HG02798 (cell line): ENCODE data around the gene OSBPL7.
"Not testable (repeated sequence)": the region's sequence is repeated elsewhere in the genome, so short reads cannot be mapped to it uniquely, and the experiment has no call there.

Experiments used
- ATAC-seq: cut with Tn5 transposase; IDR thresholded peaks from one replicate; pipeline ENCODE4 v1.9.1; 2021; ENCODE audit warnings: mild to moderate bottlenecking; ENCODE audit not compliant: unreplicated experiment, poor library complexity

Gene OSBPL7

DNA sequence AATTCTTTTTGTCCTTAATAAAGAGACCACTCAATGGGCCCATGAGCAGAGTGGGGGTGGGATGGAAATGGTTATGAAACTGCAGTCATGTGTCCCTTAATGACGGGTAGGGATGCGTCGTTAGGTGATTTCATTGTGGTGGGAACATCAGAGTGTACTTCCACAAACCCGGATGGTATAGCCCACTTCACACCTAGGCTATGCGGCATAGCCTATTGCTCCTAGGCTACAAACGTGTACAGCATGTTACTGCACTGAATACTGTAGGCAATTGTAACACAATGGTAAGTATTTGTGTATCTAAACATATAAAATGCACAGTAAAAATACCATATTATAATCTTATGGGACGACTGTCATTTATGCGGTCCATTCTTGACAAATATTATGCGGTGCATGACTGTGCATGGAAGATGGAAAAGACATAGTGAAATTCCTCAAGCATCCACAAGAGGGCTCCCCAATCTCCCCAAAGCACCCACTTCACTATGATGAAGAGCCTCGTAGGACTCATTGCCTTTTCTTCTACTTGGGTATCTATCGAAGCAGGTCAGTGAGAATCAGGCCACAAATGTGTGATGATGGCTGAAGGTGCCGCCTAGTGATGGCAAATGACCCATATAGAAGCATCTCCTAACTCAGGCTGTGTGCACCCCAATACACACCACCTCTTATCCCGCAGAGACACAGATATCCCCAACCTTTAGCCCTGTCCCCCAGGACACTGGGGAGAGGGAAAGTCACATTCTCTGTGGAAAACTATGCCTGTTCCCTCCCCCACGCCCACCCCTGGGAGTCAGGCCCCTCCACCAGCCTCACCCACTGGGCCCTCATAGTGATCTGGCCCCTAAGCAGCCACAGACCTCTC lies 45.0 kb downstream of the OSBPL7 start:
- ATAC-seq = no peak

DNA sequence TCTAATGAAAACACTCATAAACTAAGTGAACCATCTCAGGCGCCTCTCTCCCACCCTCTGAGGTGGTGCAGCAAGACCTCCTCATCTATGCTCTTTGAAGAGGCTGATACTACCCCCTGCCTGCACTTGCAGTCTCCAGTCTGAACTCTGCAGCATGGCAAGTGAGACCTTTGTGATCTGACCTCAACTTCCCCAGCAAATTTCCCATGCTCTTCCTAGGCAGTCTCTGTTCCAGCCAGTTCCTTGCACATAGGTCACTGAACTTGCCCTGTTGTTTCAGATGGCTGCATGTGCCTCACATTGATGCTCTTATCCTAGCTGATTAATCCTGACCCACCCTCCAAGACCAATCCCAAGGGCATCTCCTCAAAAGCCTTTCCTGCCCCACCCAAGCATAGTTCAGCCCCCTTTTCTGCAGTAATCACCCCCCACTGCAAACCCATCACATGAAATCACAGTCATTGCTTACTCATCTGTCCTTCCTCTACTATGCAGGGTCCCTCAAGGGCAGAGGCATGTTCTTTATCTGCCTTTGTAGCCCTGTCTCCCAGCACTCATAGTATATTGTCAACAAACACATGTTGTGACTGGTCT lies 46.5 kb downstream of the OSBPL7 start:
- no peak for ATAC-seq

DNA sequence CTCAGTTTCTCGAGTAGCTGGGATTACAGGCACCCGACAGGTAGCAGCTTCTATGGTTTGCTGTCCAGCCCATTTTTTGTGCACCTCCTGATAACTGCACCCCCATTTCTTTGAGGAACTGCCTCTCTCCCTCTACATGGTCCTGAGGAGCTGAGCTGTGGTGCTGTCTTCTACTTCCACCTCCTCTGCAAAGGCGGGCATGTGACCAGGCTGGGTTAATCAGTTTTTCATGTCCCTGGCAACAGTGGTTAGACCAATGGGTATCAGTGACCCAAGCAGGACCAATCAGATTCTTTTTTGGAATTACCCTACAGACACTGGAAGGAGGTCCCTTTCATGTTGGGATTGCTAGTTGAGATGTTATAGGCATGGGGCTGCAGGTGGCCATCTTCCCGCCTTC lies 47.3 kb downstream of the OSBPL7 start:
- no peak for ATAC-seq

DNA sequence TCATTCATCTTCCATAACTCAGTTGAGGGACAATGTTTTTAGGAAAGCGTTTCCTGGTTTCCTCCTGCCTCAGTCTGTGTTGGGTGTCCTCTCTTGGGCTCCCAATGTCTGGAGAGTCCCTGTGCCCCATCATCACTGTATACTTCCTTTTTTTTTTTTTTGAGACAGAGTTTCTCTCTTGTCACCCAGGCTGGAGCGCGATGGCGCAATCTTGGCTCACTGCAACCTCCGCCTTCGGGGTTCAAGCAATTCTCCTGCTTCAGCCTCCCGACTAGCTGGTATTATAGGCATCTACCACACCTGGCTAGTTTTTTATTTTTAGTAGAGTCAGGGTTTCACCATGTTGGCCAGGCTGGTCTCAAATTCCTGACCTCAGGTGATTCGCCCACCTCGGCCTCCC lies 47.9 kb downstream of the OSBPL7 start:
- not testable (repeated sequence) for ATAC-seq

DNA sequence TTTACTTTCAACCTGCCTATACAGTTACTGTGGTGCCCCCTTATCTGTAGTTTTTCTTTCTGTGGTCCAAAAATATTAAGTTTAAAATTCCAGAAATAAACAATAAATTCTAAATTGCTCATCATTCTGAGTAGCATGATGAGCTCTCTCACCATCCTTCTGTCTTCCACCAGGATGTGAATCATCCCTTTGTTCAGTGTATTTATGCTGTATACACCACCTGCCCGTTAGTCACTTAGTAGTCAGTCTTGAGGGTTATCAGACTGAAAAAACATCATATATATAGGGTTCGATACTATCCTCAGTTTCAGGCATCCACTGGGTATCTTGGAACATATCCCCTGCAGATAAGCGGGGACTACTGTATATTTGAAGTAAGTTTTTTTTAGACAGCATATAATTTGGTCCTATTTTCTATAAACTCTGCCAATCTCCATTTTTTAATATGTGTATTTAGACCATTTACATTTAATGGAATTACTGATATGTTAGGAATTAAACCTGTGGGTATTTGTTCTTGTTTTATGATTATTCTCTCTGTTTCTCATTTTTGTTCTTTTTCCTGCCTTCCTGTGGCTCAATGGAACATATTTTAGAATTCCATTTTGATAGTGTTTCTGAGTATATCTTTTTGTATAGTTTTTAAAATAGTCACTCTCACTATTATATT lies 57.5 kb downstream of the OSBPL7 start:
- no peak for ATAC-seq

DNA sequence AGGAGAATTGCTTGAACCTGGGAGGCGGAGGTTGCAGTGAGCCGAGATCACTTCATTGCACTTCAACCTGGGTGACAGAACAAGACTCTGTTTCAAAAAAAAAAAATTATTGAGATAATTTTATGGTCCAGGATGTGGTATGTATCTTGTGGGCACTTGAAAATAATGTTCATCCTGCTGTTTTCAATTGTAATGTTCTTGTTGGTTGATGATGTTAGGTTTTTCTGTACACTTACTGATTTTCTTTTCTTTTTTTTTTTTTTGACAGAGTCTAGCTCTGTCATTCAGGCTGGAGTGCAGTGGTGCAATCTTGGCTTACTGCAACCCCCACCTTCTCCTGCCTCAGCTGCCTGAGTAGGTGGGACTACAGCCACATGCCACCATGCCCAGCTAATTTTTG lies 58.9 kb downstream of the OSBPL7 start:
- no peak for ATAC-seq

DNA sequence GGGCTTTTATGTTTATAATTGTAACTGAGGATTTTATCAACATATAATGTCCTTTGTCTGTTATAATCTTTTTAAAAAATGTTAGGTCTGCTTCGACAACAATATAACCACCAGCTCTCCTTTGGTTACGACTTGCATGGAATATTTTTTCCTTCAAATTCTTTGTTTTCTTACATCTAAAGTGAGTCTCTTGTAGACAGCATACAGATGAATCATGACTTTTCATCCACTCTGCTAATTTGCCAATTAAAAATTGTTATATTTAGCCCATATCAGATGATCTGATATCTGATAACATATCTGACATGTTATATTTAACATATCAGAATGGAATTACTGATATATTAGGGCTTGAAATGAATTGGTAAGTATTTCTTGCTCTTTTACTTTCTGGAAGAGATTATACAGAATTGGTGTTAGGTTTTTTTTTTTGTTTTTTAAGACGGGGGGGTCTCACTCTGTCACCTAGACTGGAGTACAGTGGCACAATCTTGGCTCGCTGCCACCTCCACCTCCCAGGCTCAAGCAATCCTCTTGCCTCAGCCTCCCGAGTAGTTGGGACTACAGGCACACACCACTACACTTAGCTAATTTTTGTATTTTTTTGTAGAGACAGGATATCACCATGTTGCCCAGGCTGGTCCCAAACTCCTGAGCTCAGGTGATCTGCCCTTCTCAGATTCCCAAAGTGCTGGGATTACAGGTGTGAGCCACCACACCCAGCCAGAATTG lies 61.0 kb downstream of the OSBPL7 start:
- no peak for ATAC-seq

DNA sequence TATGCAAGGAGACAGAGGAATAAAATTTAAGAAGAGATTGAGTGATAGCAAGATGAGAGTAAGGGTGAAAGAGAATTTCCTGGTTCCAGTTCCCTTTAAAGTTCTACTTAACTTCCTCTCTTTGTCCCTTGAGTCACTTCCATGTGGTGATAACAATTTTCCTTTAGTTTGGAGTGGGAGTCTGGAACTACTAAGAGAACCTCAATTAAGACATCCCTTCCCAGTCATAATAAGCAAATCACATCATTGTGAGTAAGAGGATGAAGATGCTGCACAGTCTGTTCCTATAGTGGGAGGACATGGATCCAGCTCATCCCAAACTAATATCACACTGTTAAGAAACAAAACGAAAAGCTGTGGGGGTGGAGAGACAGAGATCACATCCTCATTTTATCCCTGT lies 64.2 kb downstream of the OSBPL7 start:
- no peak for ATAC-seq
